IMR-90 (cell line): ENCODE measurements around the gene DOK6.

Experiments used
- CHD1 ChIP-seq: IDR thresholded peaks from 2 replicates; pipeline ENCODE4 v1.6.1; 2012; ENCODE audit warnings: low read depth, low read length, improper control_type of control experiment
- CTCF ChIP-seq: conservative IDR thresholded peaks from 2 replicates; pipeline ENCODE4 v1.5.1; 2012; ENCODE audit warnings: mild to moderate bottlenecking, low read depth, low read length, improper control_type of control experiment

GRCh38 chr18:69612242-69612641 is 211.6 kb downstream of the DOK6 start:
- TF ChIP-seq CTCF (no peak), CHD1 (no peak)
